Measurements from ENCODE around the gene HIPK1.

HIPK1 gene

GRCh38 chr1:113928941-113929749 is at the start of gene HIPK1:
Gene HIPK1, plus strand, starts transcription at chr1:113929324.
- DNase-seq, result peak; percentile 93 to 97 (median 93)

GRCh38 chr1:113879739-113880038 is 49.4 kb upstream of the HIPK1 start:
- no peak for DNase-seq

- DNase-seq, result no peak
These were observed 47.5 kb upstream of the HIPK1 start for GRCh38 chr1:113881661-113882060.

GRCh38 chr1:113886417-113887401 is 42.4 kb upstream of the HIPK1 start:
- no peak for DNase-seq

- no peak for DNase-seq
These were observed 41.5 kb upstream of the HIPK1 start, which contains the start of gene BCL2L15 for GRCh38 chr1:113887402-113888175. Gene BCL2L15, minus strand, starts transcription at chr1:113887581. Its CDS starts 206 bp downstream, at chr1:113887375.

- no peak for DNase-seq
These were observed 38.3 kb upstream of the HIPK1 start for GRCh38 chr1:113890816-113891215.

- DNase-seq, result no peak
These were observed 37.4 kb upstream of the HIPK1 start for GRCh38 chr1:113891631-113892220.

GRCh38 chr1:113893267-113893666 is 35.9 kb upstream of the HIPK1 start:
- no peak for DNase-seq

GRCh38 chr1:113895098-113895497 is 34.0 kb upstream of the HIPK1 start:
- DNase-seq, result no peak

GRCh38 chr1:113895961-113896360 is 33.2 kb upstream of the HIPK1 start:
- DNase-seq, result no peak

- DNase-seq, result no peak
These were observed 30.8 kb upstream of the HIPK1 start for GRCh38 chr1:113898241-113898814.

GRCh38 chr1:113899111-113899510 is 30.0 kb upstream of the HIPK1 start:
- no peak for DNase-seq

- no peak for DNase-seq
These were observed 27.9 kb upstream of the HIPK1 start for GRCh38 chr1:113901191-113901590.

- peak in 1 of 3 experiments; percentile 37 for DNase-seq
These were observed 25.4 kb upstream of the HIPK1 start for GRCh38 chr1:113903501-113904292.

GRCh38 chr1:113904293-113904673 is 24.8 kb upstream of the HIPK1 start:
- peak in 2 of 3 experiments; percentile 76 to 92 for DNase-seq

GRCh38 chr1:113904674-113905434 is 24.3 kb upstream of the HIPK1 start, which contains the start of the genes AP4B1 and DCLRE1B:
Gene AP4B1, minus strand, starts transcription at chr1:113904799. Its CDS starts 82 bp downstream, at chr1:113904717.
Gene DCLRE1B, plus strand, starts transcription at chr1:113905326. Its CDS starts 261 bp downstream, at chr1:113905587.
- DNase-seq, result peak; percentile 98 to 99 (median 99)

- DNase-seq, result peak in 2 of 3 experiments; percentile 25 to 73
These were observed 23.7 kb upstream of the HIPK1 start for GRCh38 chr1:113905435-113905861.

- DNase-seq, result no peak
These were observed 16.4 kb upstream of the HIPK1 start for GRCh38 chr1:113912594-113913311.

- no peak for DNase-seq
These were observed 15.8 kb upstream of the HIPK1 start for GRCh38 chr1:113913312-113913668.

All from NCI-H1417 (cell line).